Hepatocyte (in vitro differentiated cells): Measurements from ENCODE around the gene TMEM115. TPM values are rescaled to one million over a fixed set of nuclear protein-coding genes. Genes with fewer than 3 reads are reported as not detected.

Source experiments
- DNase-seq: peaks from one replicate; pipeline ENCODE4 v3.0.0-alpha.2; 2016; ENCODE audit warnings: low spot score
- H2AFZ ChIP-seq: fragments of 200-600 bp; sonication (generic); 2 replicates; pipeline ENCODE4 v1.6.0; 2016; ENCODE audit warnings: antibody characterized with exemption, mild to moderate bottlenecking
- H3K27ac ChIP-seq: fragments of 200-600 bp; sonication (generic); 2 replicates; pipeline ENCODE4 v1.5.1; 2016; ENCODE audit warnings: mild to moderate bottlenecking
- H3K27me3 ChIP-seq: fragments of 200-600 bp; sonication (generic); 2 replicates; pipeline ENCODE4 v1.6.1; 2016
- H3K36me3 ChIP-seq: fragments of 200-600 bp; sonication (generic); replicated peaks from 2 replicates; pipeline ENCODE4 v1.5.1; 2016; ENCODE audit warnings: low read depth; ENCODE audit not compliant: insufficient read depth
- H3K4me1 ChIP-seq: fragments of 200-600 bp; sonication (generic); 2 replicates; pipeline ENCODE4 v1.5.1; 2016; ENCODE audit warnings: mild to moderate bottlenecking, moderate library complexity; ENCODE audit not compliant: insufficient read depth
- H3K4me2 ChIP-seq: fragments of 200-600 bp; sonication (generic); 2 replicates; pipeline ENCODE4 v1.6.0; 2016
- H3K4me3 ChIP-seq: fragments of 200-600 bp; sonication (generic); 2 replicates; pipeline ENCODE4 v1.5.1; 2016; ENCODE audit warnings: mild to moderate bottlenecking
- H3K79me2 ChIP-seq: fragments of 200-600 bp; sonication (generic); 2 replicates; pipeline ENCODE4 v1.6.0; 2017; ENCODE audit warnings: mild to moderate bottlenecking
- H3K9me2 ChIP-seq: fragments of 200-600 bp; sonication (generic); replicated peaks from 2 replicates; pipeline ENCODE4 v1.6.0; 2017; ENCODE audit warnings: mild to moderate bottlenecking; ENCODE audit not compliant: insufficient read depth
- H3K9me3 ChIP-seq: fragments of 200-600 bp; sonication (generic); 2 replicates; pipeline ENCODE4 v1.5.1; 2016; ENCODE audit warnings: low read depth, mild to moderate bottlenecking
- H4K20me1 ChIP-seq: fragments of 200-600 bp; sonication (generic); 2 replicates; pipeline ENCODE4 v1.6.0; 2016; ENCODE audit warnings: mild to moderate bottlenecking; ENCODE audit not compliant: insufficient read depth, poor library complexity, severe bottlenecking
- EZH2 ChIP-seq: fragments of 200-600 bp; sonication (generic); IDR thresholded peaks from 2 replicates; pipeline ENCODE4 v1.6.1; 2016; ENCODE audit warnings: antibody characterized with exemption, mild to moderate bottlenecking, borderline replicate concordance
- EZH2phosphoT487 ChIP-seq: fragments of 200-600 bp; sonication (generic); IDR thresholded peaks from one replicate; pipeline ENCODE4 v1.6.1; 2018; ENCODE audit warnings: antibody characterized with exemption, mild to moderate bottlenecking, low read depth, moderate library complexity; ENCODE audit not compliant: unreplicated experiment, severe bottlenecking
- WGBS: methylation state at CpG from one replicate; pipeline ENCODE4 v1.1.6; 2016; ENCODE audit warnings: low lambda C conversion rate; ENCODE audit errors: missing lambda C conversion rate; 5-methylcytosine and 5-hydroxymethylcytosine counted together
- polyA plus RNA-seq: library from polyadenylated mRNA; unstranded; fragments of >200 nt; fragmentation: Nextera tagmentation; extraction: Ambion mirVana; gene quantifications from 2 replicates; pipeline ENCODE4 v1.2.1, GENCODE V29; 2016
- total RNA-seq: library from RNA; depleted of rRNA; stranded (reverse); fragments of >200 nt; gene quantifications from 2 replicates; pipeline ENCODE4 v1.2.3, GENCODE V29; 2014
- TF ChIP-seq, protein P1 (sequence below): fragments of 200-600 bp; sonication (generic); IDR thresholded peaks from 2 replicates; pipeline ENCODE4 v1.5.1; 2016; ENCODE audit warnings: antibody characterized with exemption, mild to moderate bottlenecking; ENCODE audit not compliant: poor library complexity

TMEM115 gene
- total and polyA plus RNA-seq, 2 experiments from 2014 or later: 49.3 to 69.9 TPM

DNA sequence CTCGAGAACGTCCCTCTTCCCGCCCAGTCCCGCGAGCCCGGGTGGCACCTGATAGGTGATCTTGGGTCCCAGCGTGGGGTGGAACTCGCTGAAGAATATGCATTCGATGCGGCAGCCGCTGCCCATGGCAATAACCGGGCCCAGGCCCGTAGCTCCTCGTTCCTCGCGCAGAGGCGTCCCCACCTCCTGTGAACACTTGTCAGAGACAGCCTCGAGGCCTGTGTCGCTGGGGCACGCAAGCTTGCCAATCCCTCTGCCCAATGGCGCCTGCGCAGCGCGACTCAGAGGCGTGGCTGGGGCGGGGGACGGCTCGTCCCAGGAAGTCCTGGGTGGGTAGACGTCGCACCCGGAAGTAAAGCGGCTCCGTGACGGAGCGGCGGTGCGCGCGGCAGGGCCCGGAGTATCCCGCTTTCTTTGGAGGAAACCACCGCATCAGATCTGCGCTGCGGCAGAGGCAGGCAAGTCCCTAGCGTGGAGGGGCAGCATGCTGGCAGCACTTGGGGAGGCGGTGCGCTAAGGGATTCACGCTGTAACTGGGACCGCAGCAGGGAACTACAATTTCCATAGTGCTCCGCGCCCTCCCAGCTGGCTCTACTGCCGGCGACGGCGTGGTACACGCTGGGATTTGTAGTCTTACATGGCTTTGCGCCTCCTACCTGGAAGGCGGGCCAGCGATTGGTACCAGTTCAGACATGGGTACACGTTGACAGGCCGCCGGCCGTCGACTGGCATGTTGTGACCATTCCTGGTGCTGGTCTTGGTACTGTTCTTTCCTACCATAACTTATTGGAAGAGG lies 8.6 kb downstream of the TMEM115 start, which contains the start of the genes CYB561D2 and NPRL2:
Gene CYB561D2 (plus strand): TSS at position 336 of the 796 bp plus-strand sequence. CDS start 572 bp downstream, outside the sequence.
Gene NPRL2 (minus strand): TSS at position 249 of the 796 bp plus-strand sequence. CDS start 123 bp downstream, at position 126.
- peak within 1 kb of the TSS; percentile 81 for H3K4me3 ChIP-seq
- no peaks in the 10 kb centered on the region for H3K27me3 ChIP-seq
- peak; percentile 96 for DNase-seq
- H3K27ac ChIP-seq: peak within 1 kb of the TSS; percentile 92
- no peaks in the 10 kb centered on the region for H3K9me2 ChIP-seq
- H3K9me3 ChIP-seq: no peaks in the 10 kb centered on the region
- H2AFZ ChIP-seq: peak within 1 kb of the TSS; percentile 33
- no peaks in the 10 kb centered on the region for H3K36me3 ChIP-seq
- 2% methylated on average over 52 of the region's 64 CpGs for WGBS
- peaks cover 28% of the 10 kb centered on the region for H3K79me2 ChIP-seq
- peaks cover 8% of the 10 kb centered on the region for H4K20me1 ChIP-seq
- H3K4me1 ChIP-seq: peaks cover 20% of the 10 kb centered on the region
- peak within 1 kb of the TSS; percentile 91 for H3K4me2 ChIP-seq
- TF ChIP-seq EZH2 (no peak), EZH2phosphoT487 (no peak)
- TF ChIP-seq, protein P1, sequence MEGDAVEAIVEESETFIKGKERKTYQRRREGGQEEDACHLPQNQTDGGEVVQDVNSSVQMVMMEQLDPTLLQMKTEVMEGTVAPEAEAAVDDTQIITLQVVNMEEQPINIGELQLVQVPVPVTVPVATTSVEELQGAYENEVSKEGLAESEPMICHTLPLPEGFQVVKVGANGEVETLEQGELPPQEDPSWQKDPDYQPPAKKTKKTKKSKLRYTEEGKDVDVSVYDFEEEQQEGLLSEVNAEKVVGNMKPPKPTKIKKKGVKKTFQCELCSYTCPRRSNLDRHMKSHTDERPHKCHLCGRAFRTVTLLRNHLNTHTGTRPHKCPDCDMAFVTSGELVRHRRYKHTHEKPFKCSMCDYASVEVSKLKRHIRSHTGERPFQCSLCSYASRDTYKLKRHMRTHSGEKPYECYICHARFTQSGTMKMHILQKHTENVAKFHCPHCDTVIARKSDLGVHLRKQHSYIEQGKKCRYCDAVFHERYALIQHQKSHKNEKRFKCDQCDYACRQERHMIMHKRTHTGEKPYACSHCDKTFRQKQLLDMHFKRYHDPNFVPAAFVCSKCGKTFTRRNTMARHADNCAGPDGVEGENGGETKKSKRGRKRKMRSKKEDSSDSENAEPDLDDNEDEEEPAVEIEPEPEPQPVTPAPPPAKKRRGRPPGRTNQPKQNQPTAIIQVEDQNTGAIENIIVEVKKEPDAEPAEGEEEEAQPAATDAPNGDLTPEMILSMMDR: no peak

DNA sequence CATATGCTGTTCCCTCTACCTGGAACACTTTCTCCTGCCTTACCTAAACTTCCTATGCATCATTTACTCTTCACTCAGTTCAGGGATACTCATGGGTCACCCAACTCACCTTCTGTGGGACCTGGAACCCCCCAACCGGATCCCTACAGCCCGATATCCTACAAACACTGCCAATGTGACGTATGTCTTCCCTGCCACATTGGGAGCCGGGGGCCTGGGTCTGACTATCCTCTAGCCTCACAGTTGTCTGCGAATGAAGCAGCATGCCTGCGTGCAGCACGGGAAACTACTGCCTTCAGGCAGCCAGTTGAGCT lies 9.2 kb downstream of the TMEM115 start:
- peak overlapping the region; percentile 92 for H3K27ac ChIP-seq
- H3K4me2 ChIP-seq: peak overlapping the region; percentile 91
- TF ChIP-seq, protein P1: no peak
- TF ChIP-seq EZH2phosphoT487: no peak
- TF ChIP-seq EZH2: no peak
- H3K9me3 ChIP-seq: no peaks in the 10 kb centered on the region
- peak overlapping the region; percentile 81 for H3K4me3 ChIP-seq
- WGBS: 44% methylated on average over 7 of the region's 7 CpGs
- H2AFZ ChIP-seq: peak overlapping the region; percentile 33
- H3K9me2 ChIP-seq: no peaks in the 10 kb centered on the region
- no peak for DNase-seq
- H3K4me1 ChIP-seq: peaks cover 25% of the 10 kb centered on the region
- no peaks in the 10 kb centered on the region for H3K36me3 ChIP-seq
- peaks cover 2% of the 10 kb centered on the region for H4K20me1 ChIP-seq
- no peaks in the 10 kb centered on the region for H3K27me3 ChIP-seq
- H3K79me2 ChIP-seq: peaks cover 22% of the 10 kb centered on the region

DNA sequence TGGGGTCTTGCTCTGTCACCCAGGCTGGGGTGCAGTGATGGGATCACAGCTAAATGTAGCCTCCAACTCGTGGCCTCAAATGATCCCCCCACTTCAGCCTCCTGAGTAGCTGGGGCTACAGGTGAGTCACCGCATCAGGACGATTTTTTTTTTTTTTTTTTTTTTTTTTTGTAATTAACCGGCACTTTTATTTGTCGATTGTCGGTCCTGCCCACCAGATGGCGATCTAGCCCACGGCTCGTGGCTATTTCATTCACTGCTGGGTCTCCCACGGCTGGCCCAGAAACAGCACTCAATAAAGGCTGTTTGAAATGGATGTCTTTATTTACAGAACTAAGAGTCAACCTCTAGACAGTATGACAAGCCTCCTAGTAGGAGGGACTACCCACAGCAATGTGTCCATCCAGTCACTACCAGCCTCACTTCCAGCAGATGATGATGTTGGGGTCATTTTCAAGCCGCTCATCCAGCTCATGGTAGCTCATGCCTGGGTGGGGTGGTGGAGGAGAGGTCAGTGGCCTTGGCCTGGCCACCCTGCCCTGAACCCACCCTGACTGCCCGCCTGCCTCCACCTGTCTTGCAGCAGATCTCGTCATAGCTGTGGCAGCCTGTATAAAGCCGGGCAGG lies 12.0 kb downstream of the TMEM115 start:
- 29% methylated on average over 14 of the region's 14 CpGs for WGBS
- TF ChIP-seq EZH2phosphoT487: no peak
- TF ChIP-seq EZH2: no peak
- TF ChIP-seq, protein P1: peak; percentile 64
- no peaks in the 10 kb centered on the region for H4K20me1 ChIP-seq
- no peaks in the 10 kb centered on the region for H3K9me3 ChIP-seq
- peaks cover 25% of the 10 kb centered on the region for H3K4me1 ChIP-seq
- no peak overlapping the region for H3K4me2 ChIP-seq
- H3K79me2 ChIP-seq: peaks cover 20% of the 10 kb centered on the region
- no peaks in the 10 kb centered on the region for H3K9me2 ChIP-seq
- peak overlapping the region; percentile 20 for H3K27ac ChIP-seq
- DNase-seq: peak; percentile 85
- no peaks in the 10 kb centered on the region for H3K36me3 ChIP-seq
- no peaks in the 10 kb centered on the region for H3K27me3 ChIP-seq
- no peak overlapping the region for H2AFZ ChIP-seq
- no peak overlapping the region for H3K4me3 ChIP-seq
